ENCODE measurements around the gene RNF214. TPM values are rescaled to one million over a fixed set of nuclear protein-coding genes. Genes with fewer than 3 reads are reported as not detected.
A peak's percentile ranks its signal among the peaks of the same experiment; 100 is the strongest.

The RNF214 gene
- total and polyA plus RNA-seq, 7 experiments from 2014 or later, result 9.7 to 36.0 (median 20.8) TPM

GRCh38 chr11:117223741-117224689 is 8.5 kb upstream of the RNF214 start:
- Mint-ChIP-seq H3K4me3 (no peak overlapping the region), H3K36me3 (peaks cover 16 to 59% (median 29%) of the 10 kb centered on the region in 5 donors), H3K9me3 (no peaks in the 10 kb centered on the region), H3K27ac (peak overlapping the region in 2 of 9 donors; percentile 43 to 46), H3K4me1 (peaks cover 18 to 29% (median 21%) of the 10 kb centered on the region in 7 donors), H3K27me3 (no peaks in the 10 kb centered on the region)
- H3K4me1 ChIP-seq (ENCODE audit: control insufficient read depth in 2 of 2, insufficient read depth in 2 of 2, low read length in 2 of 2), result peaks cover 12 to 13% of the 10 kb centered on the region in 2 donors
- no peaks in the 10 kb centered on the region for H3K9me3 ChIP-seq (ENCODE audit: control insufficient read depth in 2 of 3, low read length in 3 of 3)
- POLR2A ChIA-PET, result interaction anchor here (1.1 to 1.3 kb wide), 3 partner anchors 27 to 450 kb away, joined by 3 to 4 read pairs (median 3); no protein-coding TSS in a partner anchor
- CTCF ChIA-PET, result interaction anchor here (0.6 kb wide), 1 partner anchor 361 kb away, joined by 4 read pairs; no protein-coding TSS in a partner anchor
- ATAC-seq, result no peak
- DNase-seq, result no peak
- no peak overlapping the region for H3K27ac ChIP-seq (ENCODE audit: low read depth, low read length)
- intact Hi-C loops (cut with micrococcal nuclease), result no loop called here
- peaks cover 43 to 97% (median 60%) of the 10 kb centered on the region in 3 experiments for H3K36me3 ChIP-seq (ENCODE audit: control insufficient read depth in 2 of 3, insufficient read depth in 3 of 3, low read length in 3 of 3)
- no peak overlapping the region for H3K4me3 ChIP-seq (ENCODE audit: low read length)
- no peaks in the 10 kb centered on the region for H3K27me3 ChIP-seq (ENCODE audit: control insufficient read depth in 2 of 2, insufficient read depth in 2 of 2, low read length in 2 of 2)

GRCh38 chr11:117225553-117226170 is 6.8 kb upstream of the RNF214 start:
- Histone ChIP-seq H3K27ac (ENCODE audit: low read depth, low read length) (peak overlapping the region; percentile 7), H3K36me3 (ENCODE audit: control insufficient read depth in 2 of 3, insufficient read depth in 3 of 3, low read length in 3 of 3) (peaks cover 46 to 92% (median 56%) of the 10 kb centered on the region in 3 experiments), H3K27me3 (ENCODE audit: control insufficient read depth in 2 of 2, insufficient read depth in 2 of 2, low read length in 2 of 2) (no peaks in the 10 kb centered on the region), H3K9me3 (ENCODE audit: control insufficient read depth in 2 of 3, low read length in 3 of 3) (no peaks in the 10 kb centered on the region), H3K4me1 (ENCODE audit: control insufficient read depth in 2 of 2, insufficient read depth in 2 of 2, low read length in 2 of 2) (peaks cover 25 to 28% of the 10 kb centered on the region in 2 donors), H3K4me3 (ENCODE audit: low read length) (no peak overlapping the region)
- intact Hi-C loops (cut with micrococcal nuclease), result loop anchor here (1.0 to 5.0 kb wide), 12 partner anchors 44 to 493 kb away; partner anchors contain the start of genes APOA5 (in 2 of the 2), APOA1 (in 1 of the 2) and SIDT2 (in 1 of the 2)
- DNase-seq (no peak), ATAC-seq (no peak)
- Mint-ChIP-seq H3K9me3 (no peaks in the 10 kb centered on the region), H3K27ac (peak overlapping the region in 3 of 9 donors; percentile 51 to 83 (median 62)), H3K4me1 (peaks cover 28 to 43% (median 36%) of the 10 kb centered on the region in 7 donors), H3K4me3 (no peak overlapping the region), H3K27me3 (no peaks in the 10 kb centered on the region), H3K36me3 (peaks cover 11 to 61% (median 28%) of the 10 kb centered on the region in 5 donors)
- ChIA-PET POLR2A (interaction anchor here (0.7 to 1.2 kb wide), 5 partner anchors 10 to 438 kb away, joined by 3 to 4 read pairs (median 4); partner anchors contain the start of gene ZPR1), CTCF (interaction anchor here (0.7 to 3.0 kb wide), 13 partner anchors 12 to 451 kb away, joined by 3 to 20 read pairs (median 5); partner anchors contain the start of genes APOA5 and ZPR1)

GRCh38 chr11:117226388-117227385 is 5.8 kb upstream of the RNF214 start:
- peaks cover 36 to 54% (median 42%) of the 10 kb centered on the region in 7 donors for H3K4me1 Mint-ChIP-seq
- peaks cover 11 to 55% (median 28%) of the 10 kb centered on the region in 5 donors for H3K36me3 Mint-ChIP-seq
- no peaks in the 10 kb centered on the region for H3K27me3 Mint-ChIP-seq

GRCh38 chr11:117228091-117228490 is 4.4 kb upstream of the RNF214 start:
- H3K4me1 ChIP-seq (ENCODE audit: control insufficient read depth in 2 of 2, insufficient read depth in 2 of 2, low read length in 2 of 2), result peaks cover 32 to 34% of the 10 kb centered on the region in 2 donors
- Mint-ChIP-seq H3K4me3 (peak overlapping the region in 7 of 10 donors; percentile 27 to 99 (median 53)), H3K27me3 (no peaks in the 10 kb centered on the region), H3K27ac (peak overlapping the region; percentile 54 to 97 (median 81)), H3K4me1 (peaks cover 36 to 51% (median 42%) of the 10 kb centered on the region in 7 donors), H3K9me3 (no peaks in the 10 kb centered on the region), H3K36me3 (peaks cover 11 to 43% (median 26%) of the 10 kb centered on the region in 5 donors)
- no peaks in the 10 kb centered on the region for H3K9me3 ChIP-seq (ENCODE audit: control insufficient read depth in 2 of 3, low read length in 3 of 3)
- H3K27ac ChIP-seq (ENCODE audit: low read depth, low read length), result peak overlapping the region; percentile 27
- ATAC-seq (no peak), DNase-seq (no peak)
- intact Hi-C loops (cut with micrococcal nuclease), result loop anchor here in 1 of 2 donors (5.0 kb wide), 2 partner anchors 391 to 496 kb away; partner anchors contain the start of gene APOA1
- ChIA-PET CTCF (interaction anchor here (1.0 to 1.4 kb wide), 3 partner anchors 47 to 107 kb away, joined by 3 read pairs; no protein-coding TSS in a partner anchor), POLR2A (interaction anchor here (2.7 to 4.3 kb wide), 2 partner anchors 9 to 49 kb away, joined by 11 to 16 read pairs; partner anchors contain the start of gene SIDT2)
- H3K27me3 ChIP-seq (ENCODE audit: control insufficient read depth in 2 of 2, insufficient read depth in 2 of 2, low read length in 2 of 2), result no peaks in the 10 kb centered on the region
- H3K36me3 ChIP-seq (ENCODE audit: control insufficient read depth in 2 of 3, insufficient read depth in 3 of 3, low read length in 3 of 3), result peaks cover 33 to 76% (median 39%) of the 10 kb centered on the region in 3 experiments
- no peak overlapping the region for H3K4me3 ChIP-seq (ENCODE audit: low read length)

More at GRCh38 chr11:117226388-117227385, 5.8 kb upstream of the RNF214 start:
- ChIA-PET POLR2A (interaction anchor here (0.6 to 4.3 kb wide), 13 partner anchors 7 to 439 kb away, joined by 3 to 16 read pairs (median 4); partner anchors contain the start of genes PAFAH1B2, SIDT2 and ZPR1), CTCF (interaction anchor here (0.7 to 3.0 kb wide), 25 partner anchors 9 to 495 kb away, joined by 3 to 20 read pairs (median 3); partner anchors contain the start of genes APOA5, SIDT2 and ZPR1)
- intact Hi-C loops (cut with micrococcal nuclease), result loop anchor here (1.0 to 5.0 kb wide), 12 partner anchors 45 to 494 kb away; partner anchors contain the start of genes APOA5 (in 2 of the 2), APOA1 (in 1 of the 2) and SIDT2 (in 1 of the 2)
- peaks cover 32 to 33% of the 10 kb centered on the region in 2 donors for H3K4me1 ChIP-seq (ENCODE audit: control insufficient read depth in 2 of 2, insufficient read depth in 2 of 2, low read length in 2 of 2)
- no peaks in the 10 kb centered on the region for H3K9me3 Mint-ChIP-seq
- peaks cover 46 to 84% (median 47%) of the 10 kb centered on the region in 3 experiments for H3K36me3 ChIP-seq (ENCODE audit: control insufficient read depth in 2 of 3, insufficient read depth in 3 of 3, low read length in 3 of 3)
- peak overlapping the region; percentile 37 for H3K27ac ChIP-seq (ENCODE audit: low read depth, low read length)
- peak overlapping the region in 5 of 10 donors; percentile 18 to 43 (median 33) for H3K4me3 Mint-ChIP-seq
- H3K27me3 ChIP-seq (ENCODE audit: control insufficient read depth in 2 of 2, insufficient read depth in 2 of 2, low read length in 2 of 2), result no peaks in the 10 kb centered on the region
- H3K9me3 ChIP-seq (ENCODE audit: control insufficient read depth in 2 of 3, low read length in 3 of 3), result no peaks in the 10 kb centered on the region
- H3K4me3 ChIP-seq (ENCODE audit: low read length), result no peak overlapping the region
- peak overlapping the region in 8 of 9 donors; percentile 52 to 94 (median 76) for H3K27ac Mint-ChIP-seq
- peak; percentile 90 for ATAC-seq
- DNase-seq, result peak in 7 of 9 donors; percentile 55 to 74 (median 69)

GRCh38 chr11:117229411-117229810 is 3.1 kb upstream of the RNF214 start:
- H3K9me3 Mint-ChIP-seq, result no peaks in the 10 kb centered on the region
- no peaks in the 10 kb centered on the region for H3K27me3 Mint-ChIP-seq
- peaks cover 39 to 40% of the 10 kb centered on the region in 2 donors for H3K4me1 ChIP-seq (ENCODE audit: control insufficient read depth in 2 of 2, insufficient read depth in 2 of 2, low read length in 2 of 2)
- peaks cover 46 to 64% (median 53%) of the 10 kb centered on the region in 7 donors for H3K4me1 Mint-ChIP-seq
- H3K4me3 ChIP-seq (ENCODE audit: low read length), result peak overlapping the region; percentile 96
- H3K27ac Mint-ChIP-seq, result peak overlapping the region; percentile 92 to 99 (median 97)
- peak overlapping the region; percentile 68 to 100 (median 94) for H3K4me3 Mint-ChIP-seq
- H3K27ac ChIP-seq (ENCODE audit: low read depth, low read length), result peak overlapping the region; percentile 97
- no peak for DNase-seq
- no peaks in the 10 kb centered on the region for H3K9me3 ChIP-seq (ENCODE audit: control insufficient read depth in 2 of 3, low read length in 3 of 3)
- peaks cover 11 to 41% (median 26%) of the 10 kb centered on the region in 5 donors for H3K36me3 Mint-ChIP-seq
- ChIA-PET CTCF (no interaction called here), POLR2A (interaction anchor here (0.6 to 4.3 kb wide), 7 partner anchors 10 to 1112 kb away, joined by 4 to 37 read pairs (median 9); partner anchors contain the start of genes BUD13, PAFAH1B2 and SIDT2)
- ATAC-seq, result no peak
- intact Hi-C loops (cut with micrococcal nuclease), result loop anchor here in 1 of 2 donors (5.0 kb wide), 2 partner anchors 392 to 497 kb away; partner anchors contain the start of gene APOA1
- peaks cover 29 to 63% (median 34%) of the 10 kb centered on the region in 3 experiments for H3K36me3 ChIP-seq (ENCODE audit: control insufficient read depth in 2 of 3, insufficient read depth in 3 of 3, low read length in 3 of 3)
- H3K27me3 ChIP-seq (ENCODE audit: control insufficient read depth in 2 of 2, insufficient read depth in 2 of 2, low read length in 2 of 2), result no peaks in the 10 kb centered on the region
